BE2C (cell line): ENCODE data around the gene KY.

ENCODE experiments used
- DNase-seq: peaks from one replicate; pipeline ENCODE4 v3.0.0-alpha.2; 2020
- H3K27me3 ChIP-seq: fragments of 250-450 bp; sonication (Bioruptor Pico); 2 replicates; pipeline ENCODE4 v1.5.1; 2020; ENCODE audit warnings: mild to moderate bottlenecking
- H3K36me3 ChIP-seq: fragments of 250-450 bp; sonication (Bioruptor Pico); 2 replicates; pipeline ENCODE4 v1.5.1; 2020; ENCODE audit warnings: mild to moderate bottlenecking
- H3K4me1 ChIP-seq: fragments of 250-450 bp; sonication (Bioruptor Pico); 2 replicates; pipeline ENCODE4 v1.5.1; 2020
- H3K4me3 ChIP-seq: 2 replicates; pipeline ENCODE4 v1.5.1; 2011; ENCODE audit warnings: low read depth, low read length
- H3K9me3 ChIP-seq: fragments of 250-450 bp; sonication (Bioruptor Pico); 2 replicates; pipeline ENCODE4 v1.5.1; 2020
- TF ChIP-seq, protein P1 (sequence below): IDR thresholded peaks from 2 replicates; pipeline ENCODE4 v1.5.1; 2012; ENCODE audit warnings: mild to moderate bottlenecking, low read depth, low read length

KY gene

GRCh38 chr3:134617608-134618477 is 33.0 kb downstream of the KY start:
- TF ChIP-seq, protein P1, sequence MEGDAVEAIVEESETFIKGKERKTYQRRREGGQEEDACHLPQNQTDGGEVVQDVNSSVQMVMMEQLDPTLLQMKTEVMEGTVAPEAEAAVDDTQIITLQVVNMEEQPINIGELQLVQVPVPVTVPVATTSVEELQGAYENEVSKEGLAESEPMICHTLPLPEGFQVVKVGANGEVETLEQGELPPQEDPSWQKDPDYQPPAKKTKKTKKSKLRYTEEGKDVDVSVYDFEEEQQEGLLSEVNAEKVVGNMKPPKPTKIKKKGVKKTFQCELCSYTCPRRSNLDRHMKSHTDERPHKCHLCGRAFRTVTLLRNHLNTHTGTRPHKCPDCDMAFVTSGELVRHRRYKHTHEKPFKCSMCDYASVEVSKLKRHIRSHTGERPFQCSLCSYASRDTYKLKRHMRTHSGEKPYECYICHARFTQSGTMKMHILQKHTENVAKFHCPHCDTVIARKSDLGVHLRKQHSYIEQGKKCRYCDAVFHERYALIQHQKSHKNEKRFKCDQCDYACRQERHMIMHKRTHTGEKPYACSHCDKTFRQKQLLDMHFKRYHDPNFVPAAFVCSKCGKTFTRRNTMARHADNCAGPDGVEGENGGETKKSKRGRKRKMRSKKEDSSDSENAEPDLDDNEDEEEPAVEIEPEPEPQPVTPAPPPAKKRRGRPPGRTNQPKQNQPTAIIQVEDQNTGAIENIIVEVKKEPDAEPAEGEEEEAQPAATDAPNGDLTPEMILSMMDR = no peak
- Histone ChIP-seq H3K9me3 (no peaks in the 10 kb centered on the region), H3K36me3 (no peaks in the 10 kb centered on the region), H3K4me3 (no peak overlapping the region), H3K27me3 (no peaks in the 10 kb centered on the region), H3K4me1 (no peaks in the 10 kb centered on the region; the same call in 1 of the 2 replicates)
- DNase-seq = no peak

DNA sequence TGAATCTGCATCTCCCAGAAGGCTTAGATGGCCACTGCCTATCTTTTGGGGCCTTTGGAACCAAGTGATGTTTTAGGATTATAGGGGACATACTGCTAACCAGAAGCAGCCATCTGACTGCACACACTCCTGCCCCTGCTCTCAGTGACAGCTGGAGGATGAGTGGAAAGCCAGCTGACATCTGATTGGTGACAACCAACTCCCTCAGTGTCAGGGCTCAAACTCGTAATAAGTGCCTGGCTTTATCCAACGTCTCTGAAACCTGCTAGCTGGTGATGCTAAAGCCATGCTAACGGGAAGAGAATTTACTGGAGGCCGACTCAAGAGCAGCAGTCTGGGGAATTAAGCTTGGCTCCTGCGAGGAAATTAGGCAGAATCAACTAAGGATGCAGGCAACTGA is 35.1 kb downstream of the KY start:
- TF ChIP-seq, protein P1 = no peak
- no peaks in the 10 kb centered on the region for H3K27me3 ChIP-seq
- DNase-seq = no peak
- no peaks in the 10 kb centered on the region for H3K36me3 ChIP-seq
- H3K4me1 ChIP-seq = peaks cover 3% of the 10 kb centered on the region; the same call in 1 of the 2 replicates
- H3K4me3 ChIP-seq = no peak overlapping the region
- H3K9me3 ChIP-seq = no peaks in the 10 kb centered on the region

DNA sequence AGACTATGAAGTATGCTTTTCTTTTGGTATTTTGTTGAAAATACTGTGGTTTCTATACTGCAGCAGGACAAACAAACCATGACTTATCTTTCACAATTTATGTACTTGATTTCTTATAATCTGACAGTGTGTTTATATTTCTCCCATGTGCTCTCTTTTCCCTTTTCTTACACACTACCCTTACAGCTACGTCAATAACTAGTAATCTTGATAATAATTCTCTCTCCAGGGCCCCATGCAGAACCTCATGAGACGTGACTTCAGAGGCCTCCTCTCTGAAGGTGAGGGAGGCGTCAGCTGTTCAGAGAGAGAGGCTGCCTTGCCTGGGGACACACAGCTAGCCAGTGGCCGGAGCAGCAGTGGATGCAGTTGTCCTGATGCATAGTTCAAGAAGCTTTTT is 35.9 kb downstream of the KY start:
- Histone ChIP-seq H3K4me1 (peaks cover 3% of the 10 kb centered on the region; the same call in 1 of the 2 replicates), H3K27me3 (no peaks in the 10 kb centered on the region), H3K4me3 (no peak overlapping the region), H3K9me3 (no peaks in the 10 kb centered on the region), H3K36me3 (no peaks in the 10 kb centered on the region)
- DNase-seq = no peak
- TF ChIP-seq, protein P1 = no peak

- TF ChIP-seq, protein P1 = no peak
- Histone ChIP-seq H3K9me3 (no peaks in the 10 kb centered on the region), H3K36me3 (no peaks in the 10 kb centered on the region), H3K4me1 (peaks cover 3% of the 10 kb centered on the region; the same call in 1 of the 2 replicates), H3K4me3 (no peak overlapping the region), H3K27me3 (no peaks in the 10 kb centered on the region)
- no peak for DNase-seq
Measured at GRCh38 chr3:134613006-134613520, 37.8 kb downstream of the KY start.

DNA sequence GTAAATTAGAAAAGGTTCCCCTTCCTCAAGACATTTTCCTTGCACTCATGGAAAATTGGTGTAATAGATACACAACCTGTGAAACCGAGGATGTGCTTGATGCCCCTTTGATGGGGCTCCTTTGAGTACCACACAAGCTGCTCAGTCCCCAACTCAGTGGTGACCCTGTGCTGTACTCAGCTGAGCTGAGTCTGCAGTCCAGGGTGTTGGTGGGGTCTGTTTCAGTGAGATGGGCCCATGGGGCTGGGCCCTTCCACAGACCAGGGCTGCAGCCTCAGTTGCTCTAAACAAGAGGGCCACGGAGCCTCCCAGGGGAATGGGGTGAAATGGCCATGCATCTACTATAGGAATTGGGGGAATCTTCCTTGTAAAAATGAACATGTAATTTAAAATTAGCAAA is 39.3 kb downstream of the KY start:
- Histone ChIP-seq H3K36me3 (no peaks in the 10 kb centered on the region), H3K9me3 (no peaks in the 10 kb centered on the region), H3K4me3 (no peak overlapping the region), H3K4me1 (peaks cover 3% of the 10 kb centered on the region; the same call in 1 of the 2 replicates), H3K27me3 (no peaks in the 10 kb centered on the region)
- TF ChIP-seq, protein P1 = no peak
- no peak for DNase-seq
